ENCODE data around the gene NRG2.

NRG2 gene

DNA sequence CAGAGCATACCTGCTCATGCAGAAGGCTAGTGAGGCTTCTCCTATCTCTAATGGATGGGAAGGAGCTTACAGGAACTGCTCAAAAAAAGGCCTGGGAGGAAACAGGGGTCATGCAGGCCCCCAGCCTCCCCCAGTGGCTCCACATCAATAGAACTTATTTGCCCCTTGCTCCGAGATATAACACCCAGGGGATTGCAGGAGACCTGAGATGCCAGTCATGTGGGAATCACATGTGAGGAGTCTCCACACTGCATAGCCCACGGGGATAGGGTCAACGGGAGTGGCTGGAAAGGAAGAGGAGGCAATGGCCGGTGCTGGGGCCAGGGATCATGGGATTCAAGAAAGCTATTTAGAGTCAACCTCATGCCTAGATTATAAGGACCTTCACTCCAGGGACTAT lies 76.2 kb downstream of the NRG2 start:
- DNase-seq, result no peak

DNA sequence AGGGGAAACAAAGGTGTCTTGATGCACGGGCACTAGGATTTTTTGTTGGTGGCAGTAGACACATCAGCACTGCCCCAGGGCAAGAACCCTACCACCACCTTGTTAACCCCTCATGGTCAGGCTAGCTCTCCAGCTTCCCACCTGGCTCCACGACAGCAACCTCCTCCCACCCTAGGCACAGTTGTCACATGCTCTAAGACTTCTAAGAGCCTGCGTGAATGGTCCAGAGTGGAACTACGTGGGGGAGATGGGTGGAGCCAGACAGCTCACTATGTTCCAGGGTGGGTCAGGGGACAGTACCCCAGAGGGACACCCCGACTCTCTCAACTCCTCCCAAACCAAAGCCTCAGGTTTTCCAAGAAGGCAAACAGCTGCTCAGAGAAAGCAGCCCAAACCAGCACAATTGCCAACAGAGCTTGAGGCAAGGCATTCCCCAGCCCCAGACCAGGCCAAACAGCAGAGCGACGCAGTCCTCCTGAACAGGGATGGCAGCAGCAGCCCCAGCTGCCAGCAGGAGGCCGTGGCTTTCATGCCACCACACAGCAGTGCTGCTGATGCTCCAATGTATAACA lies 78.0 kb downstream of the NRG2 start:
- DNase-seq, result no peak

DNA sequence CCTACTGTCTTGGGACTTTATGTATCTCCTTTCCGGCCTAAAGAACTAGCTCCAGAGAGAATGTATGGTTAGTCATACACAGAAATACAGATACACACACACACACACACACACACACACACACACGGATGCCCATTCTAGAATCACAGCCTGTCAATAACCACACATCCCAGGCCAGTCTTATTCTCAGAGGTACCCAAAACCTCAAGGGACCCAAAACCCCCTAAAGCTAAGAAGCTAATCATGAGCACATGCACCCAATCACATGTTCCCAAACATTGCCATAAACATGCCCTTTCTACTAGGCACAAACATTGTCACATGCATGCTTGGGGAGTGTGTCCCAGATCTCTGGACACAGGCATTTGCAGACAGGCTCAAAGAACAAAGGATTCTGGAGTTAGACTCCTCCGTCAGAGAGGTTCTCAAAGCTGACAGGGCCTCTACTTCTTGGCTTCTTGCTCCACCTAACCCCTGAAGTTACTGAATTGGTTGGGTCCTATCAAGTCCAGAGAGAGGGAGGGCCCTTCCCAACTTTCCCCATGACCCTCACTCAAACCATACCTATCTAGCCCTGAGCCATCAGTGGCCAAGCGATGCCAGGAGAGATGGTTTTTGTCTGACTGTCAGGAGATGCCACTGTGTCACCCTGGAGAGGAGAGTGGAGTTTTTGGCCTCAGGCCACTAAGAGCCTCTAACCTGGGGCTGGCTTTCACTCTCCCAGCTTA lies 78.7 kb downstream of the NRG2 start:
- no peak for DNase-seq

DNA sequence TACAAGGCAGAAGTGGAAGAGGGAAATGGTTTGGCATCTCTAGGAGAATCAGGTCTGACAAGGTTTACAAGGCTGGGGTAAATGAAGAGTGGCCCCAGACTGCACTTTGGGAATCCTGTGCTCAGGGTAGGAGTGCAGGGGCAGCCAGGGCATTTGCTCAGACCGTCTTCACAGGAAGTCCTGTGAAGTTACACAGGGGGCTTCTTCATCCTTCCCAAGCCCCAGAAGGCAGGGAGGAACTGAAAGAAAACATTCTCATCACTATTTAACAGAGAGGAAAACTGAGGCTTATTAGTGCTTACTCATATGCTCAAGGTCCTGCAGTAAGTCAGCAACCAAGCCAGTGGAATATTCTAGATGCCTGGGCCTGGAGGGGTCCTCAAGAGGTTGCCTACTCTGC lies 80.7 kb downstream of the NRG2 start:
- DNase-seq, result no peak

DNA sequence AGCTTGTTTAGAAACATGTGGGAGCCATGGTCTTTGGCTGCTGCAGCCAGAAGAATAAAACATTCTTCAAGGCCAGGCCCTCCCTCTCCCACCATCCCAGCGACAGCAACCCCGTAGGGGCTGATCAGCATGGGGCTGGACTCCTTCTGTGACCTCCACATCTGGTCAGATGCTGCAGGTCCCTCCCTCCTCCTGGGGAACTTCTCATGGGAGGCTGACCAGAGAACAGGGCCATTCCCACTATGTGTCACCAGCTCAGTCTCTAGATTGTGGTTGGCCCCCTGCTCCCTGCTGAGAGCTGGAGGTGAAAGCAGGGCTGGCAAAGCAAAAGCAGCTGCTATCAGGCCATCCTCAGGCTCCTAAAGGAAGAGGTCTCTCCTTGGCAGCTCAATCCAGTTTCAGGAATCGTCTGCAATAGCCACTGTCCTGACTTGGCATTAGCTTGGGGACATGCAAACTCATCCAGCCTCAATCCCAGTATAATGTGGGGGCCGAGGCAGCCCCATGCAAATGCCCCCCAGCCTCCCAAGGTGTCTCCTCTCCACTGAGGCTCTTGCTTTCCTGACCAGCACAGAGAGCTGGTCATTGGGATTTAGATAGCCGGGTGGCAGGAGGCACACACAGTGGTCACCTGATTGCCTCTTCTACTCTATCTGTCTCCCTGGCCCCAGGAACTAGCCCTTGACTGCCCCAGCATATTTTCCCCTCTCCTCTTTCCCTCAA lies 81.5 kb downstream of the NRG2 start:
- no peak for DNase-seq

DNA sequence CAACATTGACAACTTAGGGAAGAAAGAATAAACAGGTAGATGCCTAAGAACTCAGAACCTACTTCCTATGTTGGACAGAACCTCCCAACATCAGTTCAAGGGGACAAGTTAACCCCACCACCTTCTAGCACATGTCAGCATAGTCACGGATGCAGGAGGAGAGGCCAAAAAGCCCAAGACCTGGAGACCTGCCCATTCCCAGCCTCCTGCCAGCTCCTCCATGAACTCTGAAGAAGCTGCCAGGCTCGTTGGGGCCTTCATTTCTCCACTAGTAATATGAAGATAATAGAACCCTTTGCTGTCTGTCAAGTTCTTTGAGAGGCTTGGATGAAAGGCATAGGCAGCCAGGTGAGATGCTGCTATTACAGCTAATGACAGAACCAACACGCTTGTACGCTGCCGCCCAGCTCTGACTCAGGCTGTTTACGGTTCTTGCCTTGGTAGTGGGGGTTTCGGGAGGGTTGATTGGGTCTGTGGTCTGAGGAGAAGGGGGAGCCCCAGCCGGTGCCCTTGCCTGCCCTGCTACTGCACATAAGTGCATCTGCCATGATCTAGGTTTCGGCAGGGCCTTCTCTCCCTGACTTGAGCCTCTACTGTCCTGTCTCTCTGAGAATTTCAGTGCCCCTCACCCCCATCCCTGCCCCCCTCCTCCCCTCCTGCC lies 82.2 kb downstream of the NRG2 start:
- no peak for DNase-seq

DNA sequence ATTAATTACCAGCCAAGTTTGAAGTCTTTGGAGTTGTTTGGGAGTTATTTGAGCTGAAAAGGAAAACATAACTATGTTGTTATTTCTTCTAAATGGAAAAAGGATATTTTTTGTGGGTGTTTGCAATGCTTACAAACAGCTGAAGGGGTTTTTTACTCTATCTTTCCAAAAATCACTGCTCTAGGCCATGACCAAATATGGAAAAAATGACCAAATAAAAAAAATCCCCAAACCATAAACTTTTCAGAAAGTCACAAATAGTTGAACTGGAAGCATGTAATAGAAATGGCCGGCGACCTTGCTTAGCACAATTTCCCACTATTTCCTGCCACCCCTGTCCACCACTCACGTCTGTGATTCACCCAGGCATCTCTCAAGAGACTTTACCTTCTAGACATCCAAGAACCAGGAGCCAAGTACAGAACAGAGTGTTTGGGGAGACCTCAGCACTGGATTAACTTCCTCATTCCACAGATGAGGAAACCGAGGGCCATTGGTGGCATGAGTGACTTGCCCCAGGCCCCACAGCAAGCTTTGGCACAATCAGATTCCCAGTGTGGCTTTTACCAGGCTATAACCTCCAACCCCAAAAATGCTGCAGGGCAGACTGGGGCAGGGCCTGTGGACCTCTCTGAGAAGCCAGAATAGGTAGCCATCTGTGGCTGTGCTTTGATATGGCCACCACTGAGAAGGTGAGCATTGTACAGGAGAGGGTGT lies 84.5 kb downstream of the NRG2 start:
- DNase-seq, result no peak

DNA sequence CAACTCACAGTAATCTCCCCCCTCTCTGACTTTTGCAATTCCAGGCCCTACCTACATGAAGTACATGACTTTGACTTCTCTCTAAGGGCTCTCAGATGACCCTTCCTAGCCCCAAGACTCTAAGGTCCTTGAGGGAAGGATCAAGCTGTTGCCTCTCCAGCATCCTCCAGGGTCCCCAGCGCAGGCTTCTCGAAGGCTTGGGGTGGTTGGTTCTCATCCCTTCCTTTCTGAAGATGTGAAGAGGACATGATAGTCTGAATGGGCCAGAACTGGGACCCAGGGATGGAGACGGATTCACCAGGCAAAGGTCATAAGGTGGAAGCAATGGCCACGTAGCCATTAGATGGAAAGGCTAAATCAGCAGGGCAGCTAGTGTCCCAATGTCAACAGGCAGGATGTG lies 86.8 kb downstream of the NRG2 start:
- no peak for DNase-seq

DNA sequence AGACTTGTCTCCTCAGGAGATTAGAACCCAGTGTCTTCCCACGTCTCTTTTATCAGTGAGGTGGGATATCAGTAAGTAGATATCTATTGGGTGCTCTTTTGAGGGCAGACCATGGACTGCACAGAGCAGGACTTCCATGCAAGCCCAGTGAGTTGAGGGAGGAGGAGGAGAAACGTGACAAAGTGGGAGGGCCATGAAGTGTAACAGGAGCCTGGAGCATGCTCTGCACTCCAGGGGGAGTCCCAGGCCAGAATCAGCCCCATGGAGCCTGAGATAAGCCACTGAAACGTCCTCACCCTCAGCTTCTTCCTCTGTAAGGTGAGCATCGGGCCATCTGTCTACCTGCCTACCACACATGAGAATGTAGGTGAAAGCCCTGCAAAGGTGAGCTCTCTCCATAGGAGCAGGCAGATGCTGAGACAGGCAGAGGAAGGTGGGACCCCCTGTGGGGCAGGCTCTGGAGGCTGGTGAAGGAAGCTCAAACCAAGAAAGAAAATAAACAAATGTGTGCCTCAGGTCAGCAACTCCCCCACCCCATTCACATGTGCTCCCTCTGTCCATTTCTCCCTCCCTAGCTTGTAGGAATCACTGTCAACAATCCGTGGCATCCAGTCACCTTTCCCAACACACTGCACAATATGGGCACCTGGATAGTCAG lies 87.4 kb downstream of the NRG2 start:
- no peak for DNase-seq

DNA sequence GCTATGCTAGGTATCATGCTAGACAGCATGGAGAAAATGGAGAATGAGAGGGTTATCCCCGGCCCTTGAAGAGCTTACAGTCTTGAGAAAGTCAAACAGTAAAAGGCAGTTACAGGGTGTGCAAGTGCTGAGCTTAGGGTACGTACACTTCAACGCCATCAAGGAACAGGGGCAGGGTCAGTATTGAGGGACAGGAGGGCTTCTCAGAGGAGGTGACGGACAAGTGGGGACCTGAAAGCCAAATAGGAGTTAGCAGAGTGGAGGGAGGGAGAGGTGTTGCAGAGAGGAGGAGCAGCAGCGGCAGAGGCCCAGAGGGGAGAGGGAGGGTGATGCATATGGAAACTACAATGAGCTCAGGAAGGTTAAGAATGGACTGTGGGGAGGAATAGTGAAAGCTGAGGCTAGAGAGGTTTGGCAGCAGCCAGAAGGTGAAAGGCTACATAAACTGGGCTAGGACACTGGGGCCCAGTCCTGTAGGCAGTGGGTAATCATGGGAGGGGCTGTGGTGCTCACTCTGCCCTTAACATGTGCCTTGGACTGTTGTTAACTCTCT lies 88.0 kb downstream of the NRG2 start:
- no peak for DNase-seq

DNA sequence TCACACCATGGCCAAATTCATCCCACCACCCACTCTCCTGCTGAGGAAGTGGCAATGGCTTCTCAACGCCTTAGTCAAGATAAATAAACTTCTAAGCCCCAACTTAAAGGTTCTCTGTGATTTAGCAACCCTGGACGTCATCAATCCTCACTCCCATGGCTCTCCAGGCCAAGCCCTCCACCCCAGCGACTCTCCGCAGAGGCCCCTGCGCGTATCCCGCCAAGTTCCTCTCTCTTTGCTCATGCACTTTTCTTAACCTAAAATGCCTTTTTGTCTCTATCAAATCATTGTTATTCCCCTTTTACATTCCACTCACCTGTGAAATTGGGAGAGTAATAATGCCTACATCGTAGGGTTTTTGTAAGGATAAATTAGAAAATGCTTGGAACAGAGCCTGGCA lies 88.6 kb downstream of the NRG2 start:
- DNase-seq, result no peak

DNA sequence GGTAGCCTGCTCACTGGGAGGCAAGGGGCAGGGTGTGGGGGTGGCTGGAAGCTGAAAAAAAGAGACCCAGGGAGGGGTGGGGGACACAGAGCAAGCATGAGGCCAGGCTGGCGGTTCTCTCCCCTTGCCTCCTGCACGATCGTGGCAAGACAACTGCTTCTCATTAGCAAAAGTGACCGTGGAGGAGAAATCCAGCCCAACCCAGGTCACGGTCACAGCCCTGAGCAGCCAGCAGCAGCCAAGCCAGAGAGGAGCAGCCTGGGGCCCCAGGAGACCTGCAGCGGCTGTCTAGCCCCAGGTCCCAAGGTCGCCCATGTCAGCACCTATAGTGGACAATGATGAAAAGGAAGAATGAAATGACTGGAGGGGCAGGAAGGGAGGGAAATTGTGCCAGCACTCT lies 89.1 kb downstream of the NRG2 start:
- DNase-seq, result no peak

DNA sequence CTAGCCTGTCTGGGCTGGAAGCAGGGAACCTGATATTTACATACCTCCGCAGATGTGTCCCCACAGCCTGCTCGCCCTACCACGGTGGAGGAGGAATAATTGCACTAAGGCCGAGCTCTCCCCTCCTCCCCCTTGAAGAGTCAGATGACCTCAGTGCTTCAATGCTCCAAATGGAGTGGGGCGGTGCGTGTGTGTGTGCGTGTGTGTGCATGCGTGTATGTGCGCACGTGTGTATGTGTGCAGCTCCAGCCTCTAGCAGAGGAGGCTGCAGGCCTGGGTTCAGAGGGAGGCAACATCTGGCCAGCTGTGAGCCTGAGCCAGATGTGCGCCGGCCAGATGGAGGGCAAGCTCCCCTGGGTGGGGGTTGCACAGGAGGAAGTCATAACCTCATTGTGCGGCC lies 90.5 kb downstream of the NRG2 start:
- DNase-seq, result no peak

DNA sequence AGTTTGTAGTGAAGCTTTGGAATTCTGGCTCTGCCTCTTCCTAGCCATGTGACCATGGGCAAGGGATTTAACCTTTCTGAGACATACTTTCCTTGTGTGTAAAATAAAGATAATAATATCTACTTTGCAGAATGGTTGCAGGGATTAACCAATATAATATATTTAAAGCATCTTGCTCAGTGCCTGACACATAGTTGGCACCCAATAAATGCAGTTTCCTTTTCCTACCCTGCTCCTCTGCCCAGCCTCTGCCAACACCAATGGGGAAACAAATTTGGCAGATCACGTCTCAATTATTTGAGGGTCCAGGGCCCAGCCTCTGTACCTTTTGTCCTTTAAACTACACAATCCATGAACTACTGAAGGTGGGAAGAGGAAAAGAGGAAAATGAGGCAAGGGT lies 91.1 kb downstream of the NRG2 start:
- no peak for DNase-seq

DNA sequence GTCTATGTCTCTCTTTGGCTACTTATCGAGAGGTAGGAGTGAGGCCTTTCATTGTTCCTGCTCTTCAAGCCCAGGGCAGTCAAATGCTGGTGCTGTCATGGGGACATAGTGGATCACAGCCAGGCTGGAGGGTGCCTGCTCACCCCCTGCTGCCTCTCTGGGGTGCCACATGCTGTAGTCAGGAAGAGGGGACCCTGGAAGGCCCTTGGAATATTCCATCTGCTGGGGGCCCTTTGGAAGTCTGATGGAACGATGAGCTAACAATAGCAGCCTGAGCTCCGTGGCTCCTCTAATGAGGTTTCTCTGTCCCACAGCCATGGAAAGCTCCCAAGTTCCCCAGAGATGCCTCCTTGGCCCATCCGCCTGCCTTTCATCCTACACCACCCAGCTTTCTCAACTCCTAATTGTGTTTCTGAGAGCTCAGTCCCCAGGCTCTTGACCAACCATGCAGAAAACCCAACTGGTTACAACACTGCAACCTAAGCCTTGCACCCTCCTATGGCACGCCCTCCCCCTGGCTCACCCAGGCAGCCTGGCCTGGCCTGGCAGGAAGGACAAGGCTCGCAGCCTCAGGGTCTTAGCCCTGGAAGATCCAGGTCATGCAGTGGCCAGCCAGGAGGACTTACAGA lies 91.7 kb downstream of the NRG2 start:
- no peak for DNase-seq

DNA sequence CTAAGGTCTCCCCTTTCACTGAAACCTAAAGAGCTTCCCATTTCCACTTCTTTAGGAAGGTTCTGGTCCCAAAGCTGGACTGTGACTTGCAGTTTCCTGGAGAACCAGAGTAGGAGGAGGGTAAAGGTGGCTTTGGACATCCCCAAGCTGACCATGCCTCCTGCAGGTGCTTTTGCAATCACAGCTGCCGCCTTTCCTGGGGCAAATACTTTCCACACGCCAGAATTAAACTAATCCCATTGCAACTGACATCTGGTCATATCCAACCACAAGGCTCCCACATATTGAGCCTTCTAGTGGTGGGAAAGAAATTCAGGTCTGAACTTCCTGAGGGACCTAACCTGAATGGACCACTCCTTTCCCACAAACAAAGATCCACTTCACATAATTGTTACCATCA lies 92.7 kb downstream of the NRG2 start:
- no peak for DNase-seq

DNA sequence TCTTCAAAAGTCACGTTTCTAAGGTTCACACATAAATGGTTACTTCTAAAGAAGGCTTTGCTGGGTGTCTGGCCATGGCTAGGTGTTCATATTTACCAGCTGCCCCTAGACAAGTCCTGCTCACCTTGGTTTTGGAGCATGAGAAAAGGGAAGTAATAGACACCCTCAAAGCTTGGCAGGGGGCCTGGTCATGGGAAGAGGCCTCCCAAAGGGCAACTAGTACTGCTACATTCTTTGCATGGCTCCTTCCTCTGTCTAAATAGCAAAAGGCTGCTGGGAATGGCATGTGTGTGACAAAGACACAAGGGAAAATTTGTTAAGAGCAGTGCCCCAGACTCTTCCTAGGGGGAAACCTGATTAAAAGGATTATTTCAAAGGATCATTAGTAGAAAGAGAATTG lies 93.4 kb downstream of the NRG2 start:
- DNase-seq, result no peak

DNA sequence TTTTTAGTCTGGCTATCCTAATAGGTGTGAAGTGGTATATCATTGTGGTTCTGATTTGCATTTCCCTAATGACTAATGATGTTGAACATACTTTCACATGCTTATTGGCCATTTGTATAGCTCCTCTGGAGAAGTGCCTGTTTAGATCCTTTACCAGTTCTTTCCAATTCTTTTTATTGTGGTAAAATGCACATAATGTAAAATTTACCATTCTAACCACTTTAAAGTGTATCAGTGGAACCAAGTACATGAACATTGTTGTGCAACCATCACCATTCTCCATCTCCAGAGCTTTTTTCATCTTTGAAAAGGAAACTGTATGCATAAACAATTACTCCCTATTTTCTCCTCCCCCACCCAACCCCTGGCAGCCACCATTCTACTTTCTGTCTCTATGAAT lies 95.4 kb downstream of the NRG2 start:
- DNase-seq, result no peak

DNA sequence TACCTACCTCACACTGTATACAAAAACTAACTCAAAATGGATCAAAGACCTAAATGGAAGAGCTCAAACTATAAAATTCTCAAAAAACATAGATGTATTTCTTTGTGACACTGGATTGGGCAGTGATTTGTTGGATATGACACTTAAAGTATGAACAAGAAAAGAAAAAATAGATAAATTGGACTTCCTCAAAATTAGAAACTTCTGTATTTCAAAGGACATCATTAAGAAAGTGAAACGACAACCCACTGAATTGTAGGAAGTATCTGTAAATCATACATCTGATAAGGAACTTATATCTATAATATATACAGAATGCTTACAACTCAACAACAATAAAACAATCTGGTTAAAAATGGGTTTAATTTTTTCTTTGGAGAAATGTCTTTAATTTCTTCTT lies 96.7 kb downstream of the NRG2 start:
- no peak for DNase-seq

DNA sequence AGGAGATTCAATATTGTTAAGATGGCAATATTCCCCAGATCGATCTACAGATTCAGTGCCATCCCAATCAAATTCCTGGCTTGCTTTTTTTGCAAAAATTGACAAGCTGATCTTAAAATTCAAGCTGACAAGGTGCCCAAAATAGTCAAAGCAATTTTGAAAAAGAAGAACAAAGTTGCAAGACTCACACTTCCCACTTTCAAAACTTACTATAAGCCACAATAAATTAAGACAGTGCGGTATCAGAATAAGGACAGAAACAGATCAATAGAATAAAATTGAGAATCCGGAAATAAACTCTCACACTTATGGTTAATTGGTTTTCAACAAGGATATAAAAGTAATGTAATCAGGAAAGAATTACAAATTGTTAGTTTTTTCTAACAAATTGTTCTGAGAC lies 97.1 kb downstream of the NRG2 start:
- no peak for DNase-seq

DNA sequence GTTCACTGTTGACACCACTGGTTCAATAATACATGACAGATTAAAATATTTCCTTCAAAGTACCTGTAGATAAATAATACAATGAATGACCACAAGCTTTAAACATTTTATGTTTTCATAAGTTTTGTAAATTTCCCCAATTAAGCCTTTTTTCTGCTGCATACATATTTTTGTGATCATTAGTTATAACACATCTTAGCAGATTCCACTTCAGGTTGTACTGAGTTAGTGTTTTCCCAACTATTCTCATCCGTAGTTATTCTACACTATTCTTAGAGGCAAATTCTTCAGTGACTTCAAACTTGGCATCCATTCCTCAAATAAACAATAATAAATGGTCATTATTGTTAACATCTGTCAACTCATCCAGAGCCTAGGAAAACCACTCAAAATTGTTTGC lies 100.9 kb downstream of the NRG2 start:
- no peak for DNase-seq

DNA sequence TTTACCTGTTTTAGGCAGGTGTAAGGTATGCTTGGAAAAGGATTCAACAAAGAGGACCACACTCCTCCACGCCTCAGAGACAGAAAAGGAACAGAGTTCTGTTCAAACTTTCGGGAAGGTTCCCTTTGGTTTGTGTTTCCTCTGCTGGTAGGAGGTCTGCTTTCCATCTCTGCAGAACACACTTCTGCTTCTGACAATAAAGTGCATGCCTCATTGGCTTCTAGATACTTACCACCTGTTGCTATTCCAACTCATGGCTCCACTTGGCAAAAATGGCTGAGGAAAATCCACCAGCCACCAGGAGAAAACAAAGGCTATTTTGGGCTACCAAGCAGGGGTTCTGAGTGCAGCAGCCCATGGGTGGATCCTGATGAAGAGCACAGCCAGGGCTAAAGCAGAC lies 112.7 kb downstream of the NRG2 start:
- DNase-seq, result no peak
